ENCODE measurements around the gene CDK13. TPM values are rescaled to one million over a fixed set of nuclear protein-coding genes. Genes with fewer than 3 reads are reported as not detected.

CDK13 gene
- total RNA-seq, 1 experiment from 2014 or later = 52.2 TPM

- Histone ChIP-seq H3K23ac (ENCODE audit: insufficient read length, low read depth, low read length) (no peak overlapping the region), H3K9ac (ENCODE audit: extremely low read depth, insufficient read length, low read length) (no peak overlapping the region), H3K27ac (ENCODE audit: insufficient read length, low read depth, low read length) (no peak overlapping the region), H3K4me2 (ENCODE audit: insufficient read depth, insufficient read length, low read length) (no peak overlapping the region), H4K5ac (ENCODE audit: insufficient read length, low read depth, low read length) (no peak overlapping the region), H2AFZ (ENCODE audit: low read length) (no peak overlapping the region), H2BK20ac (ENCODE audit: low read depth, low read length, poor library complexity, severe bottlenecking) (no peak overlapping the region), H3K23me2 (ENCODE audit: insufficient read length, low read depth, low read length, poor library complexity, severe bottlenecking) (no peaks in the 10 kb centered on the region), H3K27me3 (ENCODE audit: insufficient read depth, low read length) (no peaks in the 10 kb centered on the region), H2BK120ac (ENCODE audit: low read depth, low read length, poor library complexity, severe bottlenecking) (no peak overlapping the region), H3K14ac (ENCODE audit: insufficient read depth, low read length) (no peak overlapping the region), H2BK12ac (ENCODE audit: insufficient read length, low read depth, low read length) (no peak overlapping the region), H2BK5ac (ENCODE audit: insufficient read length, low read length) (no peak overlapping the region), H3T11ph (ENCODE audit: low read length) (no peak overlapping the region), H3K18ac (ENCODE audit: insufficient read length, low read depth, low read length) (no peak overlapping the region), H3K4me1 (ENCODE audit: insufficient read depth, low read length) (no peaks in the 10 kb centered on the region), H3K4ac (ENCODE audit: low read depth, low read length) (no peak overlapping the region), H3K79me2 (ENCODE audit: insufficient read depth, low read length) (no peaks in the 10 kb centered on the region), H4K91ac (ENCODE audit: insufficient read length, low read depth, low read length) (no peak overlapping the region), H2AK5ac (ENCODE audit: insufficient read length, low read length) (no peak overlapping the region), H3K56ac (ENCODE audit: insufficient read length, low read depth, low read length) (no peak overlapping the region), H2BK15ac (ENCODE audit: low read depth, low read length) (no peak overlapping the region), H3K79me1 (ENCODE audit: insufficient read depth, low read depth, low read length, poor library complexity, severe bottlenecking) (no peaks in the 10 kb centered on the region), H3K9me3 (ENCODE audit: control insufficient read depth, low read depth, low read length) (no peaks in the 10 kb centered on the region), H4K8ac (replicated peaks; ENCODE audit: insufficient read length, low read depth, low read length) (no peak overlapping the region), H4K20me1 (ENCODE audit: control insufficient read depth, insufficient read depth, insufficient read length) (no peaks in the 10 kb centered on the region)
- H3K27me3 Mint-ChIP-seq (ENCODE audit: low read depth) = no peaks in the 10 kb centered on the region
- no peak for TF ChIP-seq CTCF (conservative IDR thresholded peaks at IDR 0.05)
- H3K27ac Mint-ChIP-seq = peak overlapping the region in 1 of 3 experiments; percentile 74; a peak in 3 of 7 replicates
- H3K4me1 Mint-ChIP-seq = no peaks in the 10 kb centered on the region
- no peak overlapping the region for H3K4me3 Mint-ChIP-seq
- peaks cover 2 to 19% (median 13%) of the 10 kb centered on the region in 3 experiments; a peak in 6 of 7 replicates for H3K36me3 Mint-ChIP-seq (ENCODE audit: insufficient read depth in 1 of 3, low read depth in 3 of 3)
- DNase-seq = no peak
- no peaks in the 10 kb centered on the region for H3K9me3 Mint-ChIP-seq
These were observed 108.6 kb downstream of the CDK13 start for GRCh38 chr7:40058636-40059035.
